ENCODE results near the gene KLLN. TPM values are rescaled to one million over a fixed set of nuclear protein-coding genes. Genes with fewer than 3 reads are reported as not detected.

The KLLN gene
- total and polyA plus RNA-seq, 2 of the 8 experiments (the other 6 are each of a cell fraction or from before 2014, with no cell fraction given), result 0.24 to 0.73 TPM

- TF ChIP-seq CHD7 (IDR thresholded peaks at IDR 0.05; ENCODE audit: insufficient replicate concordance, low read length), result no peak
These were observed 21.1 kb downstream of the KLLN start (continued) for GRCh38 chr10:87842220-87842641.
